Spleen (tissue), 11 donors: ENCODE measurements around the gene C11orf21. TPM values are rescaled to one million over a fixed set of nuclear protein-coding genes. Genes with fewer than 3 reads are reported as not detected.

Source experiments
- DNase-seq: peaks from one replicate; pipeline ENCODE4 v3.0.0-alpha.2; 2020
- H3K27ac ChIP-seq, 8 donors: fragments of 200-600 bp; sonication (generic) in 7 of 8; 1 replicate in 4 of 8; 2 replicates in 4 of 8; pipeline versions ENCODE4 v1.5.0 to v1.8.0; 2016 to 2021; ENCODE audit warnings: inconsistent platforms in 4 of 8, mild to moderate bottlenecking in 4 of 8, moderate library complexity in 1 of 8
- H3K27me3 ChIP-seq, 7 donors: fragments of 200-600 bp; sonication (generic) in 6 of 7; replicated peaks in 1 of 7; 1 replicate in 4 of 7; 2 replicates in 3 of 7; pipeline versions ENCODE4 v1.5.0 to v1.8.0; 2016 to 2021; ENCODE audit warnings: inconsistent platforms in 3 of 7, mild to moderate bottlenecking in 1 of 7
- H3K36me3 ChIP-seq, 6 donors: fragments of 200-600 bp; sonication (generic) in 5 of 6; 1 replicate in 4 of 6; 2 replicates in 2 of 6; pipeline versions ENCODE4 v1.5.0 to v1.8.0; 2016 to 2021; ENCODE audit warnings: inconsistent platforms in 2 of 6
- H3K4me1 ChIP-seq, 6 donors: fragments of 200-600 bp; sonication (generic) in 5 of 6; 1 replicate in 3 of 6; 2 replicates in 3 of 6; pipeline versions ENCODE4 v1.5.0 to v1.8.0; 2016 to 2021; ENCODE audit warnings: inconsistent platforms in 3 of 6
- H3K4me3 ChIP-seq, 8 donors: fragments of 200-600 bp; sonication (generic) in 7 of 8; 1 replicate in 4 of 8; 2 replicates in 4 of 8; pipeline versions ENCODE4 v1.5.0 to v1.8.0; 2016 to 2021; ENCODE audit warnings: inconsistent platforms in 4 of 8, mild to moderate bottlenecking in 4 of 8, moderate library complexity in 2 of 8
- H3K9me3 ChIP-seq, 8 donors: fragments of 200-600 bp; sonication (generic) in 7 of 8; 1 replicate in 4 of 8; 2 replicates in 4 of 8; pipeline versions ENCODE4 v1.5.0 to v1.8.0; 2016 to 2021; ENCODE audit warnings: inconsistent platforms in 4 of 8
- POLR2A ChIP-seq, 3 donors: fragments of 450-650 bp; IDR thresholded peaks; one replicate each; pipeline ENCODE4 v1.5.1; 2017; ENCODE audit warnings: antibody characterized with exemption in 3 of 3, mild to moderate bottlenecking in 1 of 3
- POLR2AphosphoS5 ChIP-seq, 3 donors: sonication (generic); formaldehyde crosslinking; IDR thresholded peaks; one replicate each; pipeline ENCODE4 v1.5.1; 2017; ENCODE audit warnings: antibody characterized with exemption in 3 of 3
- WGBS, 5 donors: extraction: QIAGEN DNeasy Blood & Tissue Kit in 3 of 5; methylation state at CpG; one replicate each; pipeline versions ENCODE4 v1.1.5 to v1.1.7; 2013 to 2018; 5-methylcytosine and 5-hydroxymethylcytosine counted together
- intact Hi-C: fragments of 100-400 bp; cut with DNase I; formaldehyde crosslinking; loops from one replicate; pipeline ENCODE4 v1.15.0; 2023; ENCODE audit warnings: low total_unique reads
- polyA plus RNA-seq, 3 donors: library from polyadenylated mRNA; stranded (reverse); fragments of 200-250 nt; gene quantifications; one replicate each; pipeline ENCODE4 v1.2.1, GENCODE V29; 2013
- total RNA-seq, 7 donors: library from RNA; depleted of rRNA in 3 of 7; stranded (reverse); fragments of >200 nt in 3 of 7; fragmentation: NEBNext Ultra II Directional in 4 of 7; extraction: Animal tissue kit (Norgen Biotek cat#: 25700) in 4 of 7; gene quantifications; one replicate each; pipeline versions ENCODE4 v1.1.0 to v1.2.1, GENCODE V29; 2016 to 2021
- TF ChIP-seq, protein P1 (sequence below), 11 experiments: fragments of 200-600 bp in 7 of 11; fragments of 450-650 bp in 4 of 11; sonication (generic) in 4 of 11; IDR thresholded peaks in 8 of 11; conservative IDR thresholded peaks in 3 of 11; 1 replicate in 7 of 11; 2 replicates in 4 of 11; pipeline versions ENCODE4 v1.4.0 to v1.8.0; 2016 to 2021; ENCODE audit warnings: antibody characterized with exemption in 11 of 11, inconsistent platforms in 4 of 11, mild to moderate bottlenecking in 1 of 11
- donor health status: healthy with polysubstance abuse.
- donor health status: DM: no; HTN: no; CAD: no; lungs with moderate emphysema.
- donor health status: DM: no; HTN: no; CAD: no.
- donor health status: Bipolar disorder and iron deficiency.
- donor health status: healthy.
- donor health status: DM: no; HTN: no; CAD: no.
- donor health status: DM: yes; HTN: yes; CAD: no.

C11orf21 gene
- total and polyA plus RNA-seq, 10 donors: 8.6 to 24.9 (median 17.1) TPM

DNA sequence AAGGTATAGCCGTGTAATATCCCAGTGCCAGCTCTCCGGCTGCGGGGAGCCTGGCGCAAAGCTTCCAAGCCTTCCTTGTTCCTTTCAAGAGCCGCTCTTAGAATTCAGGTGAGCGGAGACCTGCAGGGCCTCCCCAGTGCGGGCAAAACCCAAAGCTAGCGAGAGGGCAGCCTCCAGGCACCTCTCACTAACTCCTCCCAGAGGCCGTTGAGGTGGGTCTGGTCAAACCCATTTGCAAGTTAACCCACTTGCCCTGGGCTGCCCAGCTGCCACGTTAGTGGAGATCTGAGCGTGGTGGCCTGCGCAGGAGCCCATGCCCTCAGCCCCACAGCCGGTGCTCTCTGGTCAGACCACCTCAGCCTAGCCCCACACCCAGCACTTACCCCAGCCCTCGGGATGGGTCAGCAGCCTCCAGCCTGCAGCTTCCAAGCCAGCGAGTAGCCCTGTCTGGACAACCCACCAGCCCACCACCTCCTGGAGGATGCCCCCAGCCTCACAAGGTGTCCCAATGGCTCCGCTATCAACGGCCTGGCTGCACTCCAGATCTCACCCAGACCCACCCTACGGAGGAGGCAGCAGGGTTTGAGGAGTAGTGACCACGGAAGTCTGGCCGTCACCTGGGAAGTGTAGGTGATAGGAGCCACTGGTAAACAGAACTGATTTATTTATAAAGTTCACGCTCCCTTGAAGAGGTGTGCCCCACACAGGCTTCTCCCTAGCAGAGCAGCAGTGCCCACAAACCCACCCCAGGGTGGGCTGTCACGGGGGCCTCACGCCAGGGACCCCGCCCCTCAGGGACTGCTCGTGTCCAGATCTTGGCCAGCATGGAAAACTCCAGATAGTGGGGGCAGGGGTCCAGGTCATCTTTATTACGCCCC lies 33.6 kb downstream of the C11orf21 start:
- TF ChIP-seq POLR2AphosphoS5 (IDR thresholded peaks at IDR 0.05): no peak
- no peak for TF ChIP-seq POLR2A (IDR thresholded peaks at IDR 0.05)
- TF ChIP-seq, protein P1, sequence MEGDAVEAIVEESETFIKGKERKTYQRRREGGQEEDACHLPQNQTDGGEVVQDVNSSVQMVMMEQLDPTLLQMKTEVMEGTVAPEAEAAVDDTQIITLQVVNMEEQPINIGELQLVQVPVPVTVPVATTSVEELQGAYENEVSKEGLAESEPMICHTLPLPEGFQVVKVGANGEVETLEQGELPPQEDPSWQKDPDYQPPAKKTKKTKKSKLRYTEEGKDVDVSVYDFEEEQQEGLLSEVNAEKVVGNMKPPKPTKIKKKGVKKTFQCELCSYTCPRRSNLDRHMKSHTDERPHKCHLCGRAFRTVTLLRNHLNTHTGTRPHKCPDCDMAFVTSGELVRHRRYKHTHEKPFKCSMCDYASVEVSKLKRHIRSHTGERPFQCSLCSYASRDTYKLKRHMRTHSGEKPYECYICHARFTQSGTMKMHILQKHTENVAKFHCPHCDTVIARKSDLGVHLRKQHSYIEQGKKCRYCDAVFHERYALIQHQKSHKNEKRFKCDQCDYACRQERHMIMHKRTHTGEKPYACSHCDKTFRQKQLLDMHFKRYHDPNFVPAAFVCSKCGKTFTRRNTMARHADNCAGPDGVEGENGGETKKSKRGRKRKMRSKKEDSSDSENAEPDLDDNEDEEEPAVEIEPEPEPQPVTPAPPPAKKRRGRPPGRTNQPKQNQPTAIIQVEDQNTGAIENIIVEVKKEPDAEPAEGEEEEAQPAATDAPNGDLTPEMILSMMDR (IDR thresholded peaks at IDR 0.05 in 8 of 11, conservative IDR thresholded peaks at IDR 0.05 in 3 of 11): no peak
- Histone ChIP-seq H3K4me1 (peaks cover 22 to 71% (median 55%) of the 10 kb centered on the region in 6 donors), H3K4me3 (peak overlapping the region in 3 of 8 donors; percentile 53 to 74 (median 60)), H3K9me3 (no peaks in the 10 kb centered on the region), H3K27ac (peak overlapping the region in 5 of 8 donors; percentile 72 to 91 (median 86)), H3K36me3 (no peaks in the 10 kb centered on the region), H3K27me3 (peaks cover 7 to 56% (median 40%) of the 10 kb centered on the region in 7 donors)
- DNase-seq: no peak
- 82 to 89% (median 86%) methylated on average over 16 to 26 of the region's 26 CpGs for WGBS, 5 donors
- intact Hi-C loops: no loop called here

DNA sequence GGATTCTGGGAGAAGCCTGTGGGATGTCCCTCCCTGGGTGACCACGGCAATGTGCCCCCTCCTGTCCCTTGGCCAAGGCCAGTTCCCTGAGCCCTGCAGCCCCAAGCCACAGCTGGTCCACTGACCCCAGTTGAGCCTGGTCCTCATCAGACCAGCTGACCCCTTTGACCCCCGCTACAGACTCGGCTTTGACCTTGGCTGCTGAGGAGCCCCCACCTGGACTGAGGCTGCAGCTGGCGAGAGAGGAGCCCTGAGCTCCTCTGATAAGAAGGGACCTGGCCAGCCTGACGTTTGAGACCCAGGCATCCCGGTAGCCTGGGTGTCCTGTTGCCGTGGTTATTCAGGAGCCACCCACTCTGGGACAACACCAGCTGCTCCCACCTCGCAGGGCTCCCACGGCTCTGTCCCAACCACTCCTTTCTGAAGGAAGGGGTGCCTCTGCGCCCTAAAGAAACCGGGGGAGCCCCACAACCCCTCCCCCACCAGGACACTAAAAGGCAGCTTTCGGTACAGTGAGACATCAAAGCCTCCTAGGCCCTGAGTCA lies 34.3 kb downstream of the C11orf21 start:
- 86 to 93% (median 90%) methylated on average over 6 to 12 of the region's 12 CpGs for WGBS, 5 donors
- no peaks in the 10 kb centered on the region for H3K36me3 ChIP-seq
- H3K27me3 ChIP-seq: peaks cover 7 to 48% (median 40%) of the 10 kb centered on the region in 7 donors
- intact Hi-C loops: no loop called here
- H3K4me3 ChIP-seq: no peak overlapping the region
- peaks cover 22 to 71% (median 55%) of the 10 kb centered on the region in 6 donors for H3K4me1 ChIP-seq
- no peaks in the 10 kb centered on the region for H3K9me3 ChIP-seq
- H3K27ac ChIP-seq: no peak overlapping the region
- TF ChIP-seq POLR2AphosphoS5 (IDR thresholded peaks at IDR 0.05): no peak
- TF ChIP-seq, protein P1 (IDR thresholded peaks at IDR 0.05 in 8 of 11, conservative IDR thresholded peaks at IDR 0.05 in 3 of 11): no peak
- TF ChIP-seq POLR2A (IDR thresholded peaks at IDR 0.05): no peak
- no peak for DNase-seq

DNA sequence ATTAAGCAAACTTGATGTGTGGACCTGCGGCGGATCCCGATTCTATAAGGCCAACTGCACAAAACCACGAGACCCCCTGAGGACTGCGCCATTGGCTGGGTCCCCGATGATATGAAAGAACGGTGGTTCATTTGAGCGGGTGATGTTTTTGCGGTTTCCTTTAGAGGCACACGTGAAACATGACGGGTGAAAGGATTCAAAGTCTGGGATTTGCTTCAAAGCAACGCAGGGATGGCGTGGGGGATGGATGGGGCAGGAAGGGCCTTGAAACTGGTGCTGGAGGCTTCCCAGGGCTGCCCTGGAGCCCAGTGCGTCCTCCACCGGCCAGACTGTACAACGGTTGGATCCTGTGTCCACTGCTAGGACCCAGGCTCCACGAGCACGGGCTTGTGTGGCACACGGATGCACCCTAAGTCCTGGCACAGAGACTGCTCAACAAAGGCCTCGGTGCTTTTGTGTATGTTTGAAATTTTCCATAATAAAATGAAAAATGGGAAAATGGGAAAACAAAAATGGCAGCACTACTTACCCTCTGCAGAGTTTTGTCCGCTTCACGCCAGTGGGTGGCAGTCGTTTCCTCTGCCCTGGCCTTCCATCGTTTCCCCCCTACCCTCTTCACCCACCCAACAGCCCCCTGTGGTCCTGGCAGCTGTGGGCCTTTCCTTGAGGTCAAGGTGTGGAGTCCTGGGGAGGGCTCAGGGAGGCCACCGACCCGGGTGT lies 35.0 kb downstream of the C11orf21 start:
- Histone ChIP-seq H3K27ac (peak overlapping the region in 2 of 8 donors; percentile 83 to 88), H3K4me1 (peaks cover 22 to 71% (median 55%) of the 10 kb centered on the region in 6 donors), H3K27me3 (peaks cover 7 to 42% (median 34%) of the 10 kb centered on the region in 7 donors), H3K9me3 (no peaks in the 10 kb centered on the region), H3K4me3 (no peak overlapping the region), H3K36me3 (no peaks in the 10 kb centered on the region)
- WGBS, 5 donors: 89 to 93% (median 90%) methylated on average over 26 of the region's 26 CpGs
- no peak for DNase-seq
- no peak for TF ChIP-seq POLR2AphosphoS5 (IDR thresholded peaks at IDR 0.05)
- no peak for TF ChIP-seq POLR2A (IDR thresholded peaks at IDR 0.05)
- TF ChIP-seq, protein P1 (IDR thresholded peaks at IDR 0.05 in 8 of 11, conservative IDR thresholded peaks at IDR 0.05 in 3 of 11): no peak
- intact Hi-C loops: no loop called here
